Measurements from ENCODE around the gene PDCD2L.

GRCh38 chr19:34430738-34431625 is 26.8 kb downstream of the PDCD2L start:
- peak in 2 of 3 experiments; percentile 29 to 43 for TF ChIP-seq CTCF (IDR thresholded peaks at IDR 0.05)
- no peak for TF ChIP-seq POLR2A (IDR thresholded peaks at IDR 0.05)

Measured in testis (tissue), 2 donors.